Common myeloid progenitor, CD34-positive (primary cell): ENCODE data around the gene B3GLCT.

ENCODE experiments used
- CTCF ChIA-PET: fragments of 350-600 bp; sonication (Branson Sonifier 250); formaldehyde crosslinking; loops from one replicate; lab custom pipeline; 2021; ENCODE audit warnings: antibody characterized with exemption; lab: Charles Lee
- POLR2A ChIA-PET: fragments of 350-600 bp; sonication (Branson Sonifier 250); formaldehyde crosslinking; loops from one replicate; lab custom pipeline; 2021; ENCODE audit warnings: antibody characterized with exemption; lab: Charles Lee
- DNase-seq, 3 donors: peaks; one replicate each; pipeline versions ENCODE4 v3.0.0 to v3.0.0-alpha.2; 2013
- H3K27ac ChIP-seq, 2 experiments: 1 replicate in 1 of 2; 2 replicates in 1 of 2; pipeline ENCODE4 v1.7.0; 2013; ENCODE audit warnings: inconsistent platforms in 2 of 2, low read length in 2 of 2, mild to moderate bottlenecking in 2 of 2, low read depth in 1 of 2, moderate library complexity in 1 of 2; ENCODE audit not compliant: severe bottlenecking in 2 of 2, insufficient read depth in 1 of 2, poor library complexity in 1 of 2
- H3K27me3 ChIP-seq, 5 experiments: replicated peaks in 2 of 5; 1 replicate in 3 of 5; 2 replicates in 2 of 5; pipeline versions ENCODE4 v1.6.1 to v1.7.0; 2013; ENCODE audit warnings: low read length in 4 of 5, mild to moderate bottlenecking in 2 of 5, moderate library complexity in 2 of 5, inconsistent platforms in 1 of 5; ENCODE audit not compliant: insufficient read depth in 5 of 5, control insufficient read depth in 4 of 5
- H3K36me3 ChIP-seq, 4 experiments: 1 replicate in 2 of 4; 2 replicates in 2 of 4; pipeline versions ENCODE4 v1.6.1 to v1.7.0; 2013; ENCODE audit warnings: low read length in 3 of 4, control low read depth in 1 of 4, mild to moderate bottlenecking in 1 of 4; ENCODE audit not compliant: control insufficient read depth in 4 of 4, insufficient read depth in 4 of 4
- H3K4me1 ChIP-seq, 4 experiments: 1 replicate in 3 of 4; 2 replicates in 1 of 4; pipeline versions ENCODE4 v1.6.1 to v1.7.1; 2013; ENCODE audit warnings: low read length in 3 of 4, mild to moderate bottlenecking in 3 of 4, control low read depth in 1 of 4, inconsistent platforms in 1 of 4, moderate library complexity in 1 of 4; ENCODE audit not compliant: control insufficient read depth in 4 of 4, insufficient read depth in 4 of 4; ENCODE audit errors: control extremely low read depth in 1 of 4
- H3K4me3 ChIP-seq, 7 experiments: 1 replicate in 4 of 7; 2 replicates in 3 of 7; pipeline versions ENCODE4 v1.5.1 to v1.7.0; 2013; ENCODE audit warnings: mild to moderate bottlenecking in 7 of 7, low read length in 6 of 7, moderate library complexity in 6 of 7, inconsistent platforms in 2 of 7, low read depth in 2 of 7, control low read depth in 1 of 7; ENCODE audit not compliant: insufficient read depth in 4 of 7, control insufficient read depth in 1 of 7; ENCODE audit errors: extremely low read depth in 1 of 7
- H3K9me3 ChIP-seq, 5 experiments: 1 replicate in 4 of 5; 2 replicates in 1 of 5; pipeline versions ENCODE4 v1.6.1 to v1.7.1; 2013; ENCODE audit warnings: low read length in 4 of 5, mild to moderate bottlenecking in 2 of 5, inconsistent platforms in 1 of 5, low read depth in 1 of 5, moderate library complexity in 1 of 5; ENCODE audit not compliant: control insufficient read depth in 4 of 5, insufficient read depth in 2 of 5; ENCODE audit errors: control extremely low read depth in 1 of 5
- WGBS: methylation state at CpG from one replicate; pipeline ENCODE4 v1.1.5; 2013; ENCODE audit not compliant: insufficient coverage; 5-methylcytosine and 5-hydroxymethylcytosine counted together

B3GLCT gene

GRCh38 chr13:31369213-31369612 lies 169.4 kb downstream of the B3GLCT start:
- Histone ChIP-seq H3K36me3 (no peaks in the 10 kb centered on the region), H3K4me1 (no peaks in the 10 kb centered on the region), H3K27ac (no peak overlapping the region), H3K9me3 (peaks cover 0 to 15% (median 2%) of the 10 kb centered on the region in 5 experiments), H3K4me3 (no peak overlapping the region), H3K27me3 (peaks cover 0 to 2% (median 0%) of the 10 kb centered on the region in 5 experiments)
- ChIA-PET POLR2A (no interaction called here), CTCF (no interaction called here)
- no peak for DNase-seq

- WGBS: 100% methylated on average over 4 of the region's 4 CpGs
- ChIA-PET CTCF (no interaction called here), POLR2A (no interaction called here)
- Histone ChIP-seq H3K4me1 (no peaks in the 10 kb centered on the region), H3K27ac (no peak overlapping the region), H3K27me3 (peaks cover 0 to 2% (median 0%) of the 10 kb centered on the region in 5 experiments), H3K36me3 (no peaks in the 10 kb centered on the region), H3K4me3 (no peak overlapping the region), H3K9me3 (peaks cover 0 to 3% (median 0%) of the 10 kb centered on the region in 5 experiments)
- no peak for DNase-seq
Observed at GRCh38 chr13:31372454-31372853, 172.7 kb downstream of the B3GLCT start.

- 67% methylated on average over 1 of the region's 3 CpGs for WGBS
- Histone ChIP-seq H3K9me3 (no peaks in the 10 kb centered on the region), H3K36me3 (no peaks in the 10 kb centered on the region), H3K4me1 (no peaks in the 10 kb centered on the region), H3K27ac (no peak overlapping the region), H3K4me3 (no peak overlapping the region), H3K27me3 (peaks cover 0 to 2% (median 0%) of the 10 kb centered on the region in 5 experiments)
- POLR2A ChIA-PET: no interaction called here
- no peak for DNase-seq
- CTCF ChIA-PET: no interaction called here
Observed at GRCh38 chr13:31374682-31375081, 174.9 kb downstream of the B3GLCT start.

DNA sequence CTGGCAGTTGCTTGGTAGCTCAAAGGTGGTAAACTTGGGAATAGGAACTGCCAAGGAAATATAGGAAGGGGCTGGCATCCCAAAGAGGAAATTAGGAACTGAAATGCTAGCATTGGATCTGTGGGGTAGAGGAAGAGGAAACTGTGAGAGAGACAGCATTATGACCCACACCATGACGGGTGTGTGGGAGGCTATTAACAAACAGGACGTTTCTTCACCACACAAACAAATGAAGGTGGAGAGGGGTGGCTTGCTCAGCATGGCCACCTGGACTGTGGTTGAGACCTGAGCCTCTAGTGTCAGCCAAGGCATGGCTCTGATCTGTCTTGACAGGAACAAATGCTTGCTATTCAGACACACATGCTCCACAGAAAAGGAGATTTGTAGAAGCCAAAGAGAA lies 178.2 kb downstream of the B3GLCT start:
- Histone ChIP-seq H3K27me3 (peaks cover 0 to 9% (median 0%) of the 10 kb centered on the region in 5 experiments), H3K9me3 (no peaks in the 10 kb centered on the region), H3K4me3 (no peak overlapping the region), H3K4me1 (peaks cover 0 to 2% (median 0%) of the 10 kb centered on the region in 4 experiments), H3K36me3 (no peaks in the 10 kb centered on the region), H3K27ac (no peak overlapping the region)
- ChIA-PET POLR2A (no interaction called here), CTCF (no interaction called here)
- DNase-seq: no peak
- 34% methylated on average over 2 of the region's 2 CpGs for WGBS

DNA sequence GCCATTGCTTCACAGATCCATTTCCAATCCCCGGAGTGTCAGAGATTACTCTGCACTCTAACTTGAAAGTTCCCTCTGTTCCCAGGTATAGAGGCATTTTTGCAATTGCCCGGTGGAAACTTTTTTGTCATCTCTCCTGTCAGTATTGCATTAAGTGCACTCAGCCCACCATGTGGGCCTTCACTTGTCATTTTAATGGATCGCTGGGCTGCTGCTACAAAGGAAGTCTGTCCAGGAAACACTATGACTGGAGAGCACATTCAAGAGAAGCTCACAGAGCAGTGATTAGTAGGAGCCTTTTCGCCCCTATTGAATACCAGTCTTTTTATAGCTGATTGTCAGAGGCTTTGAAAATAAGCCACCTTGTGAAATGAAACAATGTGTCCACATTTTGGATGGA lies 180.9 kb downstream of the B3GLCT start:
- Histone ChIP-seq H3K4me3 (no peak overlapping the region), H3K27ac (no peak overlapping the region), H3K36me3 (no peaks in the 10 kb centered on the region), H3K27me3 (peaks cover 0 to 9% (median 0%) of the 10 kb centered on the region in 5 experiments), H3K9me3 (no peaks in the 10 kb centered on the region), H3K4me1 (peaks cover 0 to 2% (median 0%) of the 10 kb centered on the region in 4 experiments)
- ChIA-PET POLR2A (no interaction called here), CTCF (no interaction called here)
- 27% methylated on average over 3 of the region's 4 CpGs for WGBS
- peak in 1 of 3 donors; percentile 5 for DNase-seq
